ENCODE data around the gene TTC17.

Gene TTC17, protein sequence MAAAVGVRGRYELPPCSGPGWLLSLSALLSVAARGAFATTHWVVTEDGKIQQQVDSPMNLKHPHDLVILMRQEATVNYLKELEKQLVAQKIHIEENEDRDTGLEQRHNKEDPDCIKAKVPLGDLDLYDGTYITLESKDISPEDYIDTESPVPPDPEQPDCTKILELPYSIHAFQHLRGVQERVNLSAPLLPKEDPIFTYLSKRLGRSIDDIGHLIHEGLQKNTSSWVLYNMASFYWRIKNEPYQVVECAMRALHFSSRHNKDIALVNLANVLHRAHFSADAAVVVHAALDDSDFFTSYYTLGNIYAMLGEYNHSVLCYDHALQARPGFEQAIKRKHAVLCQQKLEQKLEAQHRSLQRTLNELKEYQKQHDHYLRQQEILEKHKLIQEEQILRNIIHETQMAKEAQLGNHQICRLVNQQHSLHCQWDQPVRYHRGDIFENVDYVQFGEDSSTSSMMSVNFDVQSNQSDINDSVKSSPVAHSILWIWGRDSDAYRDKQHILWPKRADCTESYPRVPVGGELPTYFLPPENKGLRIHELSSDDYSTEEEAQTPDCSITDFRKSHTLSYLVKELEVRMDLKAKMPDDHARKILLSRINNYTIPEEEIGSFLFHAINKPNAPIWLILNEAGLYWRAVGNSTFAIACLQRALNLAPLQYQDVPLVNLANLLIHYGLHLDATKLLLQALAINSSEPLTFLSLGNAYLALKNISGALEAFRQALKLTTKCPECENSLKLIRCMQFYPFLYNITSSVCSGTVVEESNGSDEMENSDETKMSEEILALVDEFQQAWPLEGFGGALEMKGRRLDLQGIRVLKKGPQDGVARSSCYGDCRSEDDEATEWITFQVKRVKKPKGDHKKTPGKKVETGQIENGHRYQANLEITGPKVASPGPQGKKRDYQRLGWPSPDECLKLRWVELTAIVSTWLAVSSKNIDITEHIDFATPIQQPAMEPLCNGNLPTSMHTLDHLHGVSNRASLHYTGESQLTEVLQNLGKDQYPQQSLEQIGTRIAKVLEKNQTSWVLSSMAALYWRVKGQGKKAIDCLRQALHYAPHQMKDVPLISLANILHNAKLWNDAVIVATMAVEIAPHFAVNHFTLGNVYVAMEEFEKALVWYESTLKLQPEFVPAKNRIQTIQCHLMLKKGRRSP

DNA sequence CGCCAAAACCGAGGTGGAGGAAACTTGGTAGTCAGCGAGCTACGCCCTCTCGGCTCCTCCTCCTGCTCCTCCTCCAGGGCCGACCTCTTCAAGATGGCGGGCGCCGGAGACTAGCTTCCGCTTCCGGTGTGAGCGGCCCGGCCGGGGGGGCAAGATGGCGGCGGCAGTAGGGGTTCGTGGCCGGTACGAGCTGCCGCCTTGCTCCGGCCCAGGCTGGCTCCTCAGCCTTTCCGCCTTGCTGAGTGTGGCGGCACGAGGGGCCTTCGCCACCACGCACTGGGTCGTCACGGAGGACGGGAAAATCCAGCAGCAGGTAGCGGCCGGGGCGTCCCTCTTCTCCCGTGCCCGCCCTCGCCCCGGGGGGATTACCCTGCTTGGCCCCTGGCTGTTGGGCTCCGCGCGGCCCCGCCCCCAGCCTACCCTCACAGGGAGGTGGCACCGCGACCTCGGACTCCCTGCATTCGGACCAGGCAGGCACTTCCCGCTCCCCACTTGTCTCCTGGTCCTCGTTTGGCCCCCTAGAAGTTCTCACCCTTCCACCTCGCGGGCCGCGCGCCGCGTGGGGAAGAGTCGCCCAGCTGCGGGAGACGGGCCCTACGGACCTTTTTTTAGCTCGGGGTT is at the start of gene TTC17:
Gene TTC17 (plus strand): TSS at position 120 of the 621 bp plus-strand sequence. CDS start 35 bp downstream, at position 155.
- peak within 1 kb of the TSS; percentile 61 for H3K4me2 ChIP-seq (ENCODE audit: low read length)
- H3K4me3 ChIP-seq (ENCODE audit: low read depth, low read length), result peak within 1 kb of the TSS; percentile 72
- peak within 1 kb of the TSS; percentile 53 for H3K9ac ChIP-seq
- no peaks in the 10 kb centered on the region for H3K27me3 ChIP-seq (ENCODE audit: control insufficient read depth, insufficient read depth, low read length)
- H2AFZ ChIP-seq, result peak within 1 kb of the TSS; percentile 48
- H3K79me2 ChIP-seq, result peaks cover 17% of the 10 kb centered on the region
- H3K4me1 ChIP-seq, result no peaks in the 10 kb centered on the region
- H3K27ac ChIP-seq, result peak within 1 kb of the TSS; percentile 64
- TF ChIP-seq, protein P1, sequence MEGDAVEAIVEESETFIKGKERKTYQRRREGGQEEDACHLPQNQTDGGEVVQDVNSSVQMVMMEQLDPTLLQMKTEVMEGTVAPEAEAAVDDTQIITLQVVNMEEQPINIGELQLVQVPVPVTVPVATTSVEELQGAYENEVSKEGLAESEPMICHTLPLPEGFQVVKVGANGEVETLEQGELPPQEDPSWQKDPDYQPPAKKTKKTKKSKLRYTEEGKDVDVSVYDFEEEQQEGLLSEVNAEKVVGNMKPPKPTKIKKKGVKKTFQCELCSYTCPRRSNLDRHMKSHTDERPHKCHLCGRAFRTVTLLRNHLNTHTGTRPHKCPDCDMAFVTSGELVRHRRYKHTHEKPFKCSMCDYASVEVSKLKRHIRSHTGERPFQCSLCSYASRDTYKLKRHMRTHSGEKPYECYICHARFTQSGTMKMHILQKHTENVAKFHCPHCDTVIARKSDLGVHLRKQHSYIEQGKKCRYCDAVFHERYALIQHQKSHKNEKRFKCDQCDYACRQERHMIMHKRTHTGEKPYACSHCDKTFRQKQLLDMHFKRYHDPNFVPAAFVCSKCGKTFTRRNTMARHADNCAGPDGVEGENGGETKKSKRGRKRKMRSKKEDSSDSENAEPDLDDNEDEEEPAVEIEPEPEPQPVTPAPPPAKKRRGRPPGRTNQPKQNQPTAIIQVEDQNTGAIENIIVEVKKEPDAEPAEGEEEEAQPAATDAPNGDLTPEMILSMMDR (IDR thresholded peaks at IDR 0.05), result no peak
- H3K36me3 ChIP-seq (ENCODE audit: control insufficient read depth, insufficient read depth, low read length), result no peaks in the 10 kb centered on the region
- H3K9me3 ChIP-seq (ENCODE audit: control insufficient read depth, low read length), result no peaks in the 10 kb centered on the region

DNA sequence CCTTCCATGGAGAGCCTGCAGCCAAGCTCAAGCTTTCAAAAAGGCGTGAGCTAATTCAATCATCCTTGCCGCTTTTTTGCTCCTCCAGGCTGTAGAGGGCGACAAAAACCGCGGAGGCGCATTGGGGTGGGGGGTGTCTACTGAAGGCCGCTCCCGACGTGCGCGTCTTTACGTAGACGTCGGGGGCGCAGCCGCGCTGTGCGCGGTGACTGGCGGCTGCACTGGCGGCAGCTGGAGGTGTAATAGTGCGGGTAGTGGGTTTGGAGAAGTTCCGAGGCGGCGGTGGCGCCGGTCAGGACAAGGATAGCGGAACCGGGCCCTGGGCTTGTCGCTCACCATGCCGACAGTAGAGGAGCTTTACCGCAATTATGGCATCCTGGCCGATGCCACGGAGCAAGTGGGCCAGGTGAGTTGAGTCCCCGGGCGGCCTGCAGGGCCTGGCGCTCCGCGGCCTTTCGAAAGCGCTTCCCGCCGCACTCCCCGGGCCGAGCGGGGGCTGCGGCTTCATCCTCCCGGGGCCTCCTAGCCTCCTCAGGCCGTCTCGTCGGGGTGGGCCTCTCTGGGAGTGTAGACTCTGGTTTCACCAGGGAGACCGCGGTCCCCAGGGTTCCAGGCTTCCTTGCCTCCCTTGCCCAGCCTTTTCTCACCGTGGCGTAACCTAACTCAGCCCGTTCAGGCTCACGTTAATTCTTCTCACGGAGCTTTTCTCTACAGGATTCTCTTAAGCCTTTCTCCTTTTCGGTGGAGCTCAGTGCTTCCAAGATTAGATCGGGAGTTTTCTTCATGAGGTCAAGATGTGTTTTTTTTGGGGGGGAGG is 46.7 kb upstream of the TTC17 start, which contains the start of gene API5:
Gene API5 (plus strand): TSS at position 206 of the 817 bp plus-strand sequence. CDS start 132 bp downstream, at position 338.
- Histone ChIP-seq H3K4me1 (no peaks in the 10 kb centered on the region), H3K36me3 (ENCODE audit: control insufficient read depth, insufficient read depth, low read length) (no peaks in the 10 kb centered on the region), H3K27ac (peak within 1 kb of the TSS; percentile 45), H3K4me2 (ENCODE audit: low read length) (peak within 1 kb of the TSS; percentile 66), H3K27me3 (ENCODE audit: control insufficient read depth, insufficient read depth, low read length) (no peaks in the 10 kb centered on the region), H3K4me3 (ENCODE audit: low read depth, low read length) (peak within 1 kb of the TSS; percentile 70), H2AFZ (peak within 1 kb of the TSS; percentile 75), H3K9ac (peak within 1 kb of the TSS; percentile 38), H3K79me2 (peaks cover 2% of the 10 kb centered on the region), H3K9me3 (ENCODE audit: control insufficient read depth, low read length) (no peaks in the 10 kb centered on the region)
- TF ChIP-seq, protein P1 (IDR thresholded peaks at IDR 0.05), result peak; percentile 63

DNA sequence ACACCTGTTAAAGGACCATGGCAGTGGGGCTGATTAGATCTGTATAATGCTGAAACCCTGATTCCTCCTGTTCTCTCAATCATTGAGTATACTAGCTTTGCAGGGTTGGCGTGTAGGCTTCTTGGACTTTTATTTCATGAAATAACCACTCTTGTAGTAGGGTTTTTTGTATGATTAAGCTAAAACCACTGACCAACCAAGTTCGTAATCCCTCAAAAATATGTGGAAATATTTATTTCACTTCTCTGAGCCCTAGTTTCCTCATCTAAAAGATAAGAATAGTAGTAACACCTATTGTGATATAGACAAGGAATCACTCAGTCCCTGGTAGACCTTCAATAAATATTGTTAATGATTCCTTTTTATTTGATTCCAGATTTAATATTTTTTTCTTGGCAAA is 42.8 kb upstream of the TTC17 start:
- no peak overlapping the region for H3K27ac ChIP-seq
- TF ChIP-seq, protein P1 (IDR thresholded peaks at IDR 0.05), result no peak
- no peak overlapping the region for H2AFZ ChIP-seq
- peaks cover 2% of the 10 kb centered on the region for H3K79me2 ChIP-seq
- no peak overlapping the region for H3K4me3 ChIP-seq (ENCODE audit: low read depth, low read length)
- no peaks in the 10 kb centered on the region for H3K27me3 ChIP-seq (ENCODE audit: control insufficient read depth, insufficient read depth, low read length)
- H3K4me2 ChIP-seq (ENCODE audit: low read length), result no peak overlapping the region
- no peaks in the 10 kb centered on the region for H3K4me1 ChIP-seq
- H3K36me3 ChIP-seq (ENCODE audit: control insufficient read depth, insufficient read depth, low read length), result no peaks in the 10 kb centered on the region
- no peak overlapping the region for H3K9ac ChIP-seq
- no peaks in the 10 kb centered on the region for H3K9me3 ChIP-seq (ENCODE audit: control insufficient read depth, low read length)

DNA sequence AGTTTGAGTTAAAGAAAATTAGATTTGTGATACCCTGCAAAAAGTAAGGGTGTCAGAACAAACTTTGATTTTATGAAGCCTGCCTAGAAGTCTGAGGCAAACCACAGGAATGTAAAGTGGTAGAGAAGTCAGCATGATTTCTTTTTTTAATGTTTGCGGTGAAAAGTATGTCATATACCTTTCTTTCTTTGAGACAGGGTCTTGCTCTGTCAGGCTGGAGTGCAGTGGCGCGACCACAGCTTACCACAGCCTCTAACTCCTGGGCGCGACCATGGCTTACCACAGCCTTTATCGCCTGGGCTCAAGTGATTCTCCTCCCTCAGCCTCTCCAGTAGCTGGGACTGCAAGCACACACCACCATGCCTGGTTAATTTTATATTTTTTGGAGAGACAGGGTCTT is 42.3 kb upstream of the TTC17 start:
- Histone ChIP-seq H3K9me3 (ENCODE audit: control insufficient read depth, low read length) (no peaks in the 10 kb centered on the region), H3K27me3 (ENCODE audit: control insufficient read depth, insufficient read depth, low read length) (no peaks in the 10 kb centered on the region), H2AFZ (no peak overlapping the region), H3K9ac (no peak overlapping the region), H3K4me2 (ENCODE audit: low read length) (no peak overlapping the region), H3K4me3 (ENCODE audit: low read depth, low read length) (no peak overlapping the region), H3K27ac (no peak overlapping the region), H3K79me2 (peaks cover 2% of the 10 kb centered on the region), H3K36me3 (ENCODE audit: control insufficient read depth, insufficient read depth, low read length) (no peaks in the 10 kb centered on the region), H3K4me1 (no peaks in the 10 kb centered on the region)
- TF ChIP-seq, protein P1 (IDR thresholded peaks at IDR 0.05), result no peak

Measured in parathyroid adenoma (tissue), 2 donors.